ENCODE results near the gene MYOZ1. TPM values are rescaled to one million over a fixed set of nuclear protein-coding genes. Genes with fewer than 3 reads are reported as not detected.
A peak's percentile ranks its signal among the peaks of the same experiment; 100 is the strongest.

The MYOZ1 gene
- total RNA-seq, 3 donors from 2014 or later = not detected

- Histone ChIP-seq H3K4me1 (ENCODE audit: low read depth) (no peaks in the 10 kb centered on the region), H3K9me3 (no peaks in the 10 kb centered on the region), H3K4me3 (no peak overlapping the region), H3K36me3 (ENCODE audit: low read depth) (no peaks in the 10 kb centered on the region)
- no peak for ATAC-seq
- no peak for TF ChIP-seq CTCF (IDR thresholded peaks at IDR 0.05)
- intact Hi-C loops (cut with DNase I, micrococcal nuclease) = no loop called here
- DNase-seq = no peak
Measured at GRCh38 chr10:73635781-73636180, 5.5 kb downstream of the MYOZ1 start.

- DNase-seq (no peak), ATAC-seq (no peak)
- H3K9me3 ChIP-seq = no peaks in the 10 kb centered on the region
- intact Hi-C loops (cut with DNase I, micrococcal nuclease) = no loop called here
- no peaks in the 10 kb centered on the region for H3K36me3 ChIP-seq (ENCODE audit: low read depth)
- TF ChIP-seq CTCF (IDR thresholded peaks at IDR 0.05) = no peak
- H3K4me1 ChIP-seq (ENCODE audit: low read depth) = no peaks in the 10 kb centered on the region
- H3K4me3 ChIP-seq = no peak overlapping the region
Measured at GRCh38 chr10:73634421-73634820, 6.9 kb downstream of the MYOZ1 start.

DNA sequence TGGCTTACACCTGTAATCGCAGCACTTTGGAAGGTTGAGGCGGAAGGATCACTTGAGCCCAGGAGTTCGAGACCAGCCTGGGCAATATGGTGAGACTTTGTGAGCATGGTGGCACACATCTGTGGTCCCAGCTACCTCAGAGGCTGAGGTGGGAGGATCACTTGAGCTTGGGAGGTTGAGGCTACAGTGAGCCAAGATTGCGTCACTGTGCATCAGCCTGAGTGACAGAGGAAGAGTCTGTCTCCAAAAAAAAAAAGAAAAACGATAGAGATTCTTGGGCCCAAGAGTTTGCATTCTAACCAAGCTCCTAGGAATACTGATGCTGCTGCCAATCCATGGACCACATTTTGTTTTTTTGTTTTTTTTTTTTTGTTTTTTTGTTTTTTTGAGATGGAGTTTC lies 12.1 kb downstream of the MYOZ1 start:
- TF ChIP-seq CTCF (IDR thresholded peaks at IDR 0.05) = no peak
- peaks cover 5% of the 10 kb centered on the region for H3K4me1 ChIP-seq (ENCODE audit: low read depth)
- H3K36me3 ChIP-seq (ENCODE audit: low read depth) = no peaks in the 10 kb centered on the region
- no peak for ATAC-seq
- intact Hi-C loops (cut with DNase I, micrococcal nuclease) = no loop called here
- H3K9me3 ChIP-seq = no peaks in the 10 kb centered on the region
- H3K4me3 ChIP-seq = no peak overlapping the region
- no peak for DNase-seq

DNA sequence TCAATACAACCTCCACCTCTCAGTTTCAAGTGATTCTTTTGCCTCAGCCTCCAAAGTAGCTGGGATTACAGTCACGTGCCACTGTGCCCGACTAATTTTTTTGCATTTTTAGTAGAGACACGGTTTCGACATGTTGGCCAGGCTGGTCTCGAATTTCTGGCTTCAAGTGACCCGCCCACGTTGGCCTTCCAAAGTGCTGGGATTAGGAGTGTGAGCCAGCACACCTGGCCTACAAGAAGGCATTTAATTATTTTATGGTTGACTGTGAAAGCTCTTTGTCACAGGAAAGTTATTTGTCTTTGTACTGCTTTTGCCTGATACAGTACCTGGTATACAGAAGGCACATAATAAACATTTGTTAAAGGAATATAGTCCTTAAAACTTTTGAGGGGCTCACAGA lies 12.9 kb downstream of the MYOZ1 start:
- no peak for TF ChIP-seq CTCF (IDR thresholded peaks at IDR 0.05)
- no peaks in the 10 kb centered on the region for H3K36me3 ChIP-seq (ENCODE audit: low read depth)
- no peaks in the 10 kb centered on the region for H3K9me3 ChIP-seq
- intact Hi-C loops (cut with DNase I, micrococcal nuclease) = no loop called here
- ATAC-seq (peak; percentile 63), DNase-seq (peak; percentile 64 to 71 (median 71))
- peaks cover 5% of the 10 kb centered on the region for H3K4me1 ChIP-seq (ENCODE audit: low read depth)
- no peak overlapping the region for H3K4me3 ChIP-seq

GRCh38 chr10:73627300-73627699 lies 14.0 kb downstream of the MYOZ1 start:
- TF ChIP-seq CTCF (IDR thresholded peaks at IDR 0.05) = no peak
- H3K36me3 ChIP-seq (ENCODE audit: low read depth) = no peaks in the 10 kb centered on the region
- H3K9me3 ChIP-seq = no peaks in the 10 kb centered on the region
- H3K4me3 ChIP-seq = no peak overlapping the region
- DNase-seq (no peak), ATAC-seq (no peak)
- peaks cover 5% of the 10 kb centered on the region for H3K4me1 ChIP-seq (ENCODE audit: low read depth)
- intact Hi-C loops (cut with DNase I, micrococcal nuclease) = no loop called here
